Colonic mucosa (tissue), 4 donors: Measurements from ENCODE around the gene SLC6A8. TPM values are rescaled to one million over a fixed set of nuclear protein-coding genes. Genes with fewer than 3 reads are reported as not detected.

Experiments
- DNase-seq: peaks from one replicate; pipeline ENCODE4 v3.0.0-alpha.2; 2020
- H3K27ac ChIP-seq: fragments of 200-600 bp; one replicate; pipeline ENCODE4 v1.8.0; 2021
- H3K27me3 ChIP-seq: fragments of 200-600 bp; one replicate; pipeline ENCODE4 v1.8.0; 2021
- H3K36me3 ChIP-seq: fragments of 200-600 bp; one replicate; pipeline ENCODE4 v1.8.0; 2021
- H3K4me1 ChIP-seq: fragments of 200-600 bp; one replicate; pipeline ENCODE4 v1.8.0; 2021; ENCODE audit warnings: mild to moderate bottlenecking
- H3K4me3 ChIP-seq: fragments of 200-600 bp; one replicate; pipeline ENCODE4 v1.8.0; 2021
- H3K9ac ChIP-seq, 2 donors: one replicate each; pipeline ENCODE4 v1.7.0; 2013; ENCODE audit warnings: control low read depth in 2 of 2, low read depth in 2 of 2, low read length in 2 of 2
- H3K9me3 ChIP-seq: fragments of 200-600 bp; one replicate; pipeline ENCODE4 v1.8.0; 2021
- intact Hi-C: fragments of 100-400 bp; cut with DNase I; formaldehyde crosslinking; loops from one replicate; pipeline ENCODE4 v1.14.1; 2022
- total RNA-seq, 2 donors: library from RNA; stranded (reverse); fragmentation: NEBNext Ultra II Directional in 1 of 2; extraction: Animal tissue kit (Norgen Biotek cat#: 25700) in 1 of 2; gene quantifications; one replicate each; pipeline ENCODE4 v1.2.1, GENCODE V29; 2021
- TF ChIP-seq, protein P1 (sequence below): fragments of 200-600 bp; IDR thresholded peaks from one replicate; pipeline ENCODE4 v1.8.0; 2022; ENCODE audit warnings: antibody characterized with exemption, mild to moderate bottlenecking
- donor health status: healthy.
- donor health status: DM: no; HTN: no; CAD: no.
- donor health status: DM: no; HTN: no; CAD: no.

The SLC6A8 gene
- total RNA-seq, 2 donors from 2014 or later, result 197 to 435 TPM

DNA sequence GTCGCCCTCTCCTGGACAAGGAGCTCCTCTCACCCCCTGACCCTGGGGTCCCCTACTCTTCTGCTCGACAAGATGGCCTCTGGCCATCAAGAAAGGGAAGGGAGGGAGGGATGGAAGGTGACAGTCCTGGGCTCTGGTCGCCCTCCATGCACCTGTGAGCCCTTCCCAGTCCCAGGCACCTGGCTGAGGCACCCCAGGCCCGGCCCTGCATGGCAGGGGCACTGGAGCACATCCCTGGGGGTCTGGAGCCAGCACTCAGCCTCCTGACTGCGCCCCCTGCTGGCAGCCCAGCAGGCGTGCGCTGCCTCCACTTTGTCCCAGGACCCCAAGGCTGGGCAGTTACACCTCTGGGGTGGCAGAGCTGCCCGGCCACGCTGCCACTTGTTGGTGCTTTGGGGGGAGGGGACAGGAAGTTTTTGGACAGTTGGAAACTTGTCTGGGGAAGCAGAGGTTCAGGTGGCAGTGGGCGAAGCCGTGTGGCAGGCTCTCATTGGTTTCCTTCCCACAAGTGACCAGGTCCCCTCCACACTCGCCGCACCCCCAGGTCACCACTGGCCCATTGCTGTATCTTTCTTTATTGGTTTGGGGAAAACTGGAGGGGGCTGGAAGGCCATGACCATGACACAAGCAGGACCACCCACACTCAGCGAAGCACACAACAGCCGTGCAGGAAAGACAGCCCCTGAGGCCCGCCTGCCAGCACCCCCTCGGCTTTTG, 18.4 kb upstream of the SLC6A8 start:
- Histone ChIP-seq H3K4me1 (no peaks in the 10 kb centered on the region), H3K27ac (no peak overlapping the region), H3K4me3 (no peak overlapping the region), H3K27me3 (no peaks in the 10 kb centered on the region), H3K36me3 (no peaks in the 10 kb centered on the region), H3K9ac (no peak overlapping the region), H3K9me3 (no peaks in the 10 kb centered on the region)
- intact Hi-C loops, result loop anchor here (5.0 to 10.0 kb wide), 3 partner anchors 117 to 715 kb away; no protein-coding TSS in a partner anchor
- TF ChIP-seq, protein P1, sequence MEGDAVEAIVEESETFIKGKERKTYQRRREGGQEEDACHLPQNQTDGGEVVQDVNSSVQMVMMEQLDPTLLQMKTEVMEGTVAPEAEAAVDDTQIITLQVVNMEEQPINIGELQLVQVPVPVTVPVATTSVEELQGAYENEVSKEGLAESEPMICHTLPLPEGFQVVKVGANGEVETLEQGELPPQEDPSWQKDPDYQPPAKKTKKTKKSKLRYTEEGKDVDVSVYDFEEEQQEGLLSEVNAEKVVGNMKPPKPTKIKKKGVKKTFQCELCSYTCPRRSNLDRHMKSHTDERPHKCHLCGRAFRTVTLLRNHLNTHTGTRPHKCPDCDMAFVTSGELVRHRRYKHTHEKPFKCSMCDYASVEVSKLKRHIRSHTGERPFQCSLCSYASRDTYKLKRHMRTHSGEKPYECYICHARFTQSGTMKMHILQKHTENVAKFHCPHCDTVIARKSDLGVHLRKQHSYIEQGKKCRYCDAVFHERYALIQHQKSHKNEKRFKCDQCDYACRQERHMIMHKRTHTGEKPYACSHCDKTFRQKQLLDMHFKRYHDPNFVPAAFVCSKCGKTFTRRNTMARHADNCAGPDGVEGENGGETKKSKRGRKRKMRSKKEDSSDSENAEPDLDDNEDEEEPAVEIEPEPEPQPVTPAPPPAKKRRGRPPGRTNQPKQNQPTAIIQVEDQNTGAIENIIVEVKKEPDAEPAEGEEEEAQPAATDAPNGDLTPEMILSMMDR, result peak; percentile 87
- DNase-seq, result no peak

DNA sequence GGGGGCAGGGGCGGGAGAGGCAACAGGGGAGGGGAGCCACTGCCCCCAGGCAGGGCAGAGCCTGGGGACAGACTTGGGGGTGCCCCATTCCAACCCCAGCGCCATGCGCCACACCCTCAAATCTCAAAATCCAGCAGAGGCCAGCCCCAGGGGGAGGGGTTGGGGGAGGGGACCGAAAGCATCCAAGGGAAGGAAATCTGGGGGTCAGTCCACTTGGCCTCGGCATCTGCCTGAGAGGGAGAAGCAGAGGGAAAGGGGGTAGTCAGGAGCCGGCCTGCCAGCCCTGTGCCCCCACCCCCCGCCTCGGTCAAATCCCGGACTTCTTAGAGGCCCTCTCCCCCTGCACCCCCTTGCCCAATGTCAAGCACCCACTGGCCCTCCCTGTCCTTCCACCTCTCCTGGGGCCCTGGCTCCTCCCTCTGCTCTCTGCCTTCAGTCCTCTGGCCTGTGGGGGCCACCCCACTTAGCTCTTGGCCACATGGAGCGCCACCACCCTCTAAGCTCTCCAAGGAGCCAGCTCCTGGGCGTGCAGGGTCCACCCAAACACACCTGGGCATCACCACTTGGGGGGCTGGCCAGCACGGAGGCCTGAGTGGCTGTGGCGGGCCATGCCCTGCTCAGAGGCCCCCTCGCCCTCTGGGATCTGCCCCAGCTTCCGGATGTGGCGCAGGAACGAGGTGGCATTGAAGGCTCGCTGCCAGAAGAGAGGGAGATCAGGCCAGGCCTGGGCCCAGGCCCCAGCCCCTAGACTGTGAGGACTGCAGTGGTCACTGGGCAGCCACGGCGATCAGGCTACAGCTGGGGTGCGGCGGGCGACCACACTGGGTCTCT, 17.6 kb upstream of the SLC6A8 start:
- H3K27me3 ChIP-seq, result no peaks in the 10 kb centered on the region
- H3K9ac ChIP-seq, result no peak overlapping the region
- DNase-seq, result no peak
- intact Hi-C loops, result loop anchor here (5.0 to 10.0 kb wide), 3 partner anchors 118 to 715 kb away; no protein-coding TSS in a partner anchor
- no peak overlapping the region for H3K27ac ChIP-seq
- H3K4me1 ChIP-seq, result no peaks in the 10 kb centered on the region
- TF ChIP-seq, protein P1, result no peak
- no peaks in the 10 kb centered on the region for H3K9me3 ChIP-seq
- no peak overlapping the region for H3K4me3 ChIP-seq
- H3K36me3 ChIP-seq, result no peaks in the 10 kb centered on the region

DNA sequence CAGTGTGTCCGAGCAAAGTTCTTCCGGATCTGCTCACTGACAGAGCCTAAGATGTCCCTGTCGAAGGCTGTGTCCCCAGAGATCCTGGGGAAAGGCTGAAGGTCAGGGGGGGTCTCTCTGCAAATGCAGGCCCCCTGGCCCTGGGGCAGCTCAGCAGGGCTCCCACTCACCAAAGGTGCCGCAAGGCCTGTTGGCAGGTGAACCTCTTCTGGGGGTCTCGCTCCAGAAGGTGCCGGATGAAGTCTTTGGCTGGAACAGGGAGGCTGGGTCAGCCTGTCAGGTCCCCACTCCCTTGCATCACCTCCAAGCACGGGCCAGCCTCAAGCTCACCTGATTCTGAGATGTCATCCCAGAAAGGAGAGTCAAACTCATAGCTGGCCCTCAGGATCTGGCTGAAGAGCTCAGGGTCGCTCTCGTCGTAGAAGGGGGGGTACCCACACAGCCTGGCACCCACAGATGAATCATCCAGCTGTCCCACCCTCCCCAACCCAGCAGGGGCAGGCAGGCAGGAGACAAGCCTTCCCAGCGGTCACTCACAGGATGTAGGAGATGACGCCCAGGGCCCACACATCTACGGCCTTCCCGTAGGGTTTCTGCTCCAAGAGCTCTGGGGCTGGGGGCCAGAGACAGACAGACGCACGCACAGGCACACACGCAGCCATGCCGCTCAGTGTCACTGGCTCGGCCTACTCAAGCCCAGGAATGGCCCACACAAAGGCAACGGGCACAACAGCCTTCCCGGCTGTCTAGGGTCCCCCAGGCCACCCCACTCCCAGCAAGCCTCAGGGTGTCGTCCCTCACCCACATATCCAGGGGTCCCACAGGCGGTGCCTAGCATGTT, 16.8 kb upstream of the SLC6A8 start:
- H3K9me3 ChIP-seq, result no peaks in the 10 kb centered on the region
- intact Hi-C loops, result no loop called here
- no peaks in the 10 kb centered on the region for H3K4me1 ChIP-seq
- TF ChIP-seq, protein P1, result no peak
- H3K27me3 ChIP-seq, result no peaks in the 10 kb centered on the region
- no peak for DNase-seq
- no peak overlapping the region for H3K9ac ChIP-seq
- H3K27ac ChIP-seq, result no peak overlapping the region
- no peaks in the 10 kb centered on the region for H3K36me3 ChIP-seq
- no peak overlapping the region for H3K4me3 ChIP-seq

- Histone ChIP-seq H3K4me3 (no peak overlapping the region), H3K9ac (no peak overlapping the region), H3K9me3 (no peaks in the 10 kb centered on the region), H3K36me3 (no peaks in the 10 kb centered on the region), H3K27ac (no peak overlapping the region), H3K27me3 (no peaks in the 10 kb centered on the region), H3K4me1 (no peaks in the 10 kb centered on the region)
- DNase-seq, result no peak
- intact Hi-C loops, result no loop called here
- TF ChIP-seq, protein P1, result no peak
Measured at GRCh38 chrX:153671589-153672530, 15.9 kb upstream of the SLC6A8 start.
